GM12873 (cell line): ENCODE data around the gene SEBOX.

Source experiments
- CTCF ChIP-seq: IDR thresholded peaks from 2 replicates; pipeline ENCODE4 v1.5.1; 2012; ENCODE audit warnings: low read depth, mild to moderate bottlenecking, moderate library complexity, low read length, control low read depth; ENCODE audit not compliant: insufficient read depth; ENCODE audit errors: missing control alignments

Gene SEBOX

GRCh38 chr17:28392491-28392890 is 27.5 kb upstream of the SEBOX start:
- no peak for TF ChIP-seq CTCF

GRCh38 chr17:28391401-28391800 is 26.4 kb upstream of the SEBOX start:
- no peak for TF ChIP-seq CTCF

DNA sequence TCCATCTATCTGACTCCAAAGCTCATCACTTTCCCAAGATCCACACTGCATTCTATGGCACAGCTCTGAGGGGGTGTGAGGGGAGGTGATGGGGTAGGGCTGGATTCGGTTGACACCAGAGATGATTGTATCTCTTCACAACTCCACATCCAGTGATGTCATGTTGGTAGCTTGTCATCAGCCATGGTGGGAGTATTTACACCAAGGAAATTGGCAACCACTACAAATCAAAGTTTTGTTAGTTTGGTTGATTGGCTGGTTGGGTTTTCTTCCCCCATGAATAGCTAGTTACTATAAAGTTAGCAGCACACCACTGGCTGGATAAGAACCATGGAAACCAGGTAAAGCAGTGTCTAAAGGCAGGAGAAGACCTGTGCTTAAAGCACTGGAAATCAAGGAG is 26.0 kb upstream of the SEBOX start:
- TF ChIP-seq CTCF = no peak

- TF ChIP-seq CTCF = no peak
These were observed 25.6 kb upstream of the SEBOX start for GRCh38 chr17:28390563-28390962.

GRCh38 chr17:28390141-28390540 is 25.1 kb upstream of the SEBOX start:
- TF ChIP-seq CTCF = no peak

- no peak for TF ChIP-seq CTCF
These were observed 23.1 kb upstream of the SEBOX start for GRCh38 chr17:28388106-28388505.

- no peak for TF ChIP-seq CTCF
These were observed 21.4 kb upstream of the SEBOX start for GRCh38 chr17:28386391-28386790.
